NCI-H526 treated with DMSO at 0.1 percent for 48 hours (cell line): ENCODE measurements around the gene UCHL3.

Experiments
- DNase-seq: peaks from one replicate; lab custom pipeline; 2025; lab: John Stamatoyannopoulos, UW

The UCHL3 gene

DNA sequence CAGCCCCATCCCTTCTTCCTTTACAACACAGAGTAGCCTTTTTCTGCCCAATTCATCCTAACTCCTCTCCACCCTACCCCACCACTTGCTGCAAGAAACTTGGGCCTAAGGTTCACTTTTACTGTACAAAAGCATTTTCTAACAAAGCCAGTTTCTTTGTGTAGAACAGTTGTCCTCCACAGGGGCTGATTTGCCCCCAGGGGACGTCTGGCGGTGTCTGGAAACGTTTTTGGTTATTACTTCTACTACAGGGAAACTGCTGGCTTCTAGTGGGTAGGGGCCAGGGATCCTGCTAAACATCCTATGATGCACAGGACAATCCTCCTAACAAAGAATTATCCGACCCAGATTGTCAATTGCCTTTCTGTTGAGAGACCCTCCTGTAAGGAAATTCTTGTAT is 79.2 kb downstream of the UCHL3 start:
- DNase-seq, result no peak

DNA sequence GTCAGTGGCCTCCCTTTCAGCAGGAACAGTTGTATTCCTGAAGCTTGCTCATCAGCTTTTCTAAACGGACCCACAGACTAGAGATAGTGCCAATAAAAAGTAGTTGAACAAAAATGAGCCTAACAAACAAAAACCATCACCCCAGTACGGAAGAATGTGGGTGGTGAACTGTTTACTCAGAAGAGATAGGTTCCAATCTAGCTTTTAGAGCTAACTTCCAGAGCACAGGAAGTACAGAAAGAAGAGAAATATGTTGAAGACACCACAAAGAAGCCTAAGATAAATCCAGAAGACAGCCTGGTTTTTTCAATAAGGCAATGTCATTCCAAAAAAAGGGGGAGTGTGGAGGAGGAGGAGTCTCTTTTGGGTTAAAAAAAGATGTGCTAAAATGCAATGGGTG is 83.7 kb downstream of the UCHL3 start:
- no peak for DNase-seq

DNA sequence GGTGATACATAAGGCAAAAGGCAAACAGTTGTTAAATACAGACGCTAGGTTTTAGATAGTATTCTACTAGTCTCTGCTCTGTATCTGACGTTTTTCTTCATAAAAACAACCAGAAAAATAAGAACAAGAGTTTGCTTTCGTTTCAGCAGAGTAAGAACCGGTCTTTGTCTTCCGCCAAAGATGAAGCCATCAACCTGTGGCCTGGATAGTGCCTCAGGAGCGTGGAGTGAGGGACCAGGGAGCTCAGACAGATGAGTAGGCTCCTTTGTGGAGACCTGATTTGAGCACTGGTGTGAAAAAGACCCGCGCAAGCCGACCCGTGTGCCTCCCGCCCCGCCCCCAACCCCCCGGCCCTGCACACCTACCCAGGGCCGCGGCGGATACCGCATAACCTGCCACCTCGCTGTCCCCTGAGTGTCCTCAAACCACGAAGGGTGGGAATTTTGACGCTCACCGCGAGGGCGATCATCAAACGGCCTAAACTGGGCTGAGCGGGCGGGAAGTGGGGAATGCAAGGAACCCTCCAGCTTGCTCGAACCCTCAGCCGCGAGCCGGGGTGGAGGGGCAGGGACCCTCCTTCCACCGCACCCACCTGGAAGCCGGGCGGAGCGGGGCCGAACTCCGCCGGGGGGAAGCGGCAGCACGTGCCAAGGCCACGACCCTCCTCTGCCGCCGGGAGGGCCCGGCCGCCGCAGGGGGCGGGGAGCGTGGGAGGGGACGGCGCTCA is 85.7 kb downstream of the UCHL3 start:
- no peak for DNase-seq

DNA sequence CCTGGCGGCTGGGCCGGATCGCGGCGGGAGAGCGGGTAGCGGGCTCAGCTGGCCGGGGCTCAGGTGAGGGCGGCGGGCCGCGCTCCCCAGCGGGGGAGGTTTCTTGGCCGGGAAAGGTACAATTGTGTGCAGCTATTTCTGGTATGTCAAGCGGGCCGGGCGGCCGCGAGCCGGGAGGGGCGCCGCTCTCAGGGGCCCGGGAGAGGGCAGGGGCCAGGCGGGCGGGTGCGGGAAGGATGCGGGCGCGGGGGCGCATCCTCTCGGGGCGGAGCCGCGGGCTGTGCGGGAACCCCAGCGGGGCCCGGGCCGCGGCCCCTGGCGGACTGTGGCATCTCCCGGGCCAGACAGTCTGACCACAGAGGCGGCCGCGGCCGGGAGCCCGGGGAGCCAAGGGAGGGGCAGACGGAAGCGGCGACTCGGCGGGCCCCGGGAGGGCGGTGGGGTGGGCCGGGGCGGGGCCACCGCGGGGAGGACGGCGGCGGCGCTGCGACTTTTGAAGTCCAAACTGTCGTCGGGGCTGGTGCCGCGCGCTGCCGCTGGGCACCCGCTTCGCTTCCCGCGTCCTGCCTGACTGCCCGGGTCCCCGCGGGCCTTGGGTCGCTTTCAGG is 86.3 kb downstream of the UCHL3 start, which contains the start of gene LMO7:
Gene LMO7, plus strand, starts transcription at position 503 of the 608 bp plus-strand sequence. CDS start 328 bp downstream, outside the sequence.
- DNase-seq, result peak; percentile 23

DNA sequence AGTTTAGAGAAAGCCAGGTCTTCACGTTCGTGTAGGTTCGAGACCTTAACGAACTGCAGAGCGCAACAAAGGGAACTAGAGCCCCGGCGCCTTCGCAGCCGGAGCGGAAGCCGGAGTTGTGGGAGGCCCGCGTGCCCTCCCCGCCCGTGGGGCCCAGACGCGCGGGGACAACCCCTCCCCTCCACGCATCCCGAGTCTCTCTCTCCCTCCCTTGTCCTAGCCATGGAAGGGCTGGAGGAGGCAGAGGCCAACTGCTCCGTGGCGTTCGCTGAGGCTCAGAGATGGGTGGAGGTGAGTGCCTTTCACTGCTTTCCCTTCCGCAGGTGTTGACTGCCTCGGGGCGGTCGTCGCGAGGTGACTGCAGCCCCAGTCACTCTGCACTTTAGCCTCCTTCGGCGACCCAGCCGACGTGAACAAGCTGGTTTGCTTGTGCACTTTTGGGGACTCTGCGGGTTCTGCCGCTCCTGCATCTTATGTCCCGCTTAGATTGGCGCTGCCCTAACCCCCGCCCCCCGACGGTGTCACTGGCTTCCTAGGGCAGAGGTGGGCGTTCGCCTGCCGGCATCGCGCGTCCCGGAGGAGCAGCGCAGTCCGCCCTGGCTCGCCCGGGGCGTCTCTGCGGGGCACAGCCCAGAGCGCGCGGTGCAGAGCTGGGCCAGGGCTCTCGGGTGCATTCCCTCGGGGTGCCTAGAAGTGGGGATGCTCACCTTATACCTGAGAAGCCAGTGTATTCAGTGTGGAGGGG is 87.0 kb downstream of the UCHL3 start:
- peak; percentile 52 for DNase-seq

DNA sequence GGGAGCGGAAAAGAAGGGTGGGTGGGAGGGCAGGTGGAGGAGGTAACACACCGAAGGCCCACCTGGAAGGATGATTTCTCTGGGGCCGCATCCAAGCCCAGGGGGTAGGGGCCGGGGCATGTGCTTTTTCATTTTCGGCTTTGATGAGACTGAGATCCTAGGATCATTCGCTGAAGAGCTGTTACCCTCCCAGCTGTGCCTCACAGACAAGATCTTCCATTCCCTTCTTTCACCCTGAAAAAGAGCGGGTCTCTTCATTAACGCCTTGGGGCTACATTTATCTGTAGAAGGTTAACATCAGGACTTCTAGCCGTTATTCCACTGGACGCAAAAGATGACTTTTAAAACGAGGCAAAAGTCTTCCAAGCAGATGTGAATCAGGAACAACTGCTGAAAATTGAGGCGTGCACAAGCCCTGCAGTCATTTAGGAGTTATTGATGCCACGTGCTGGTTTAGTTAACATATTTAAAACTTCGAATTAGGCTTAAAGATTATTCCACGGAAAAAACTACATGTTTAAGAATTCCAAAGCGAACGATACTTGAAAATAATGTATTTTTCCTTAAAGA is 87.7 kb downstream of the UCHL3 start:
- DNase-seq, result no peak

DNA sequence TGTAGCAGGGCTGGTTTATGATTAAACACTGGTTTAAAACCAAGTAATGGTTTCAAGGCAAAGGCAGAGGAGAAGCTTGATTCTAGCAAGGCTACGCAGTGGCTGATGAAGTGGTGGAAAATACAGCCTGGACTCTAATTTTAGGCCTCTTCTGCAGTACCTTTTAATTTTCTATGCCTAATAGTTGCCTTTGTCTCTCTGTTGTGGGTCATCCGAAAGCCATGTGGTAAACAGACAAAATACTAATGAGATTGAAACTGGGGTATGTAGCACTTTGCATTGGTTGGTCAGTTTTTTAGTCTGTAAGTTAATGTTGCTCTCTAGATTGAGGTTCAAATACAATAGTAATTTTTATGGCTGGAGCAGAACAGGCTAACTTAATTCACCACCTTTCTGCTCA is 89.9 kb downstream of the UCHL3 start:
- DNase-seq, result no peak

DNA sequence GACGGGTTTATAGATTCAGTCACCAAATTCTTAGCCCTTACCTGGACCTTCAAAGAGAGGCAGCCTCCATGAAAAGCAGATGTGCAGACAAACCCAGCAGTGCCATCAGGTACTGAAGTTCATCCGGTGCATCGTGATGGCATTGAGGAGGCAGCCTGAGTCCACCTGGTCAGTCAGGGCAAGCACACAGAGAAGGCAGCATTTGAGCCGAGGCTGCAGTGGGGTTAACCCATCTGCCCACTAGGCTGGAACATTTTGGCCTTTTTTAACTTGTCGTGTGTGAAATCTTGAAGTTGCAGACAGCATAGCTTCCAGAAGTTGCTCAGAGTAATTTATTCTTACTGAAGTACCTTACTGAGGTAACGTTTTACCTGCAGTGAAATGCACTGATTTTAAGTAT is 91.4 kb downstream of the UCHL3 start:
- no peak for DNase-seq

DNA sequence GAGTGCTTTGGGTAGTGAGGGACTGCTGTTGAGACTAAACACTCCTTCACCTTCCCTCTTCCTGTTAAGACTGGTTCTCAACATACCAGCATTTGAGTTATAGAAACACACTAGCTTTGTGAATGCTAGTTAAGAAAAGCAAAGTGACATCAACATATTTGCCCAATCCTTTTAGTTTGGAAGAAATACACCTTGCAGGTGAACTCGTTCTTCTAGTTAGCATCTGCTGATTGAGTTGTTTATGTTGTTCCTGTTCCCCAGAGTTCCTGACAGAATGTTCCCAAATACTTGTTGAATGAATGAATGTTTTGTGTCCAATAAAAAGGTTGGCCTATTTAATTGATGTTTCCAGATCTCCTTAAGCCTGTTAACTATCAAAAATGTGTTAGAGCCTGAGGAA is 93.6 kb downstream of the UCHL3 start:
- no peak for DNase-seq

DNA sequence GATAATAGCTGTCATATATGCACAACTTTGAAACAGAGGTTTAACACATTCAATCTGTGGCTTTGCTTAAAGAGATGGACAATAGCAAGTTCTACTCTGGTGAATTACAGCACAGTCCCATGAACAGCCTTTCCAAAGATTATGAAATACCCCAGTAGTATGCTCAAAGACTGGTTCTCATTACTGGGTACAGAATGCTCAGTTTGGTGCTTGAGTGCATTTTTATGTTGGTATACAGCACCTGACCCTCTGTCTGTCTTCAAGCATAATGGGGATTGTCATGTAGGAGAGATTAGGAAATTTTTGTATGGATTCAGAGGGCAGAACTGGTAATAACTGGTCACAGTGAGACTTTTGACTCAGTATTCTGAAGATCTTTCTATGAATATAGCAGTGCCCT is 94.1 kb downstream of the UCHL3 start:
- DNase-seq, result no peak

DNA sequence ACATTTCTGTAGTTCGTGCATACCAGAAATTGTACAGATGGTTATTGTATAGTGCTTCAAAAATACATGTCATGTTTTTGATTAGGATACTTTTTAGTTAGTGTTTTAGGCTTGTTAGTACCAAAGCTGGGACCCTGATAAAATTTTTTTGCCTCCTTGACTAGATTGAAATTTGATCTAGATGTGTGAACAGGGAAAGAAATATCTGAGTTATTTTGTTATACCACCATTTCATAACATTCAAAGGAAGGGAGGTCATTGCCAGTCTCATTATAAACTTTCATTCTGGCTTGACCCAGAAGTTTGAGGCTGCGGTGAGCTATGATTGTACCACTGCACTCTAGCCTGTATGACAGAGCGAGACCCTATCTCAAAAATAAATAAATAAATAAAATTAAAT is 95.5 kb downstream of the UCHL3 start:
- no peak for DNase-seq

DNA sequence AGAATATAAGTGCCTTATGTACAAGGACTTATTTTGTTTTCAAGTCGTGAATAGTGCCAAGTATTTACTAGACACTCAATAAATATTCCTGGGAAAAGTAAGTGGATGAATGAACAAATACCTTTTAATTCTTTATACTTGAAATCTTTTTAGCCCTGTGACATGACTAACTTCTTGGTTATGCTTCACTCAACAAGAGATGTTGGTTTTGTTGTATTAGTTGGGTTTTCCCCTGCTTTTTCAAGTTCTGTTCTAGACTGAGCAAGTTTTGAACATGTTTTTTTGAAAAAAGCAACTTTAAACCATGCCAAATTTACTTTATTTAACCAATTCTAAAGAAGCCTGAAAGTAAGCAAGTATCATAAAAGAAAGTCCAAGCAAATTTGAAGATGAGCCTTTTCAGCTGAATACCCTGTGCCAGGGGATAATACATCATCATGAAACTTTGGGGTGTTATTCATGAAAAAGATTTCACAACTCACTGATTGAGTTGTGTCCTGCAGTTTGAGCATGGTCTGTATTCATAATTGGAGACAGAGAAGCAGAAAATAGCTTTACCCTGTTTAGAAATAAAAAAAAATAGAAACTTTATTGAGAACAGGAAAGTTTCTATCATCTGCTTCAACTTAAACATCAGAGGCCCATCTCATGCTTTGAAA is 97.7 kb downstream of the UCHL3 start:
- DNase-seq, result no peak

DNA sequence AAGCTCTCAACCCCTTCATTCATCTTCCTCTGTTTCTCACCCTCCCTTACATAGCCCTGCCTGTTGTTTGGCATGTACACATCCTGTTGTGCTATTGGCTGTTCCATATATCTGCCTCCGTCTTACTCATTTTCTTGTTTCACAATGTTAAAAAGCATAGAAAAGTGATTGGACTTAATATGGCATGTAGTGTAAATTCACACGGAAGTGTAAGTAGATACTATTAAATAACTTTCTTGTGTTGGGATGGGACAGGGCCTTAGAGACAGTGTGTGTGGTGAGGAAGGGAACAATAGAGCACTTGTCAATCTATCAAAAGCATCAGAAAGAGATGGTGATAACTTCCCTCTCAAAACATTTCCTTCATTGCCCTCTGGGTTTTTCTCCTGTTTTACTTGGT is 98.9 kb downstream of the UCHL3 start:
- no peak for DNase-seq

DNA sequence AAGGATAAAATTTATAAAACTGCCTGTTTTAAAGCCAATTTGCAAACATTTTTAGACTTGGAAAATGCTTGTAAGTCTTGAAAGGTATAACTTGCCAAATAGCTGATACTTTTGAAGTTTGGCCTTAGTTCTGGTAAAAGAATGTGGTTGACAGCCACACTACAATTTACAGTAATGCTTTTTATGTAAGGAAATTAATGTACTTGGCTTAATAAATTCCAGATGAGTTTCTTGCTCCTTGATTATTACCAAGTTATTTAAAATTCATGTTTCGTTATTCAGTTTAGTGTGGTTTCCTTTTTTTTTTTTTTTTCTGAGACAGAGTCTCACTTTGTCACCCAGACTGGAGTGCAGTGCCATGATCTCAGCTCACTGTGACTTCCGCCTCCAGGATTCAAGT is 101.4 kb downstream of the UCHL3 start:
- no peak for DNase-seq

DNA sequence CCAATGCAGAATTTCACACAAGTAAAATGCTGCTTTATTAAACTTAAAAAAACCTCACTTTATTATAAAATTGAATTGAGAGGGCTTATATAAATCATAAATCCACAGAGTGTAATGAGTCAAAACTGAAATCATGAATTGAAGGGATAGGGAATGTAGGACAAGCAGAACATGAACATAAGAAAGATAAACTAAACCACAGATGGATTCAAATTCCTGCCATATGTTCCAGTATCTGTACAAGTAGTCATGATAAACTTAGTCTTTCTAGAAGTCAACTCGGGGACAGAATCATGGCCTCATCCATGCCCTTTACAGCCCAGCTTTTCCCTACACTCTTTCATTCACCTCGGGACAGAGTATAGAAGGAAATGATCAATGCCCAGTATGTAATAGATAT is 103.1 kb downstream of the UCHL3 start:
- no peak for DNase-seq
